HepG2 (cell line): ENCODE results near the gene TMOD3. TPM values are rescaled to one million over a fixed set of nuclear protein-coding genes. Genes with fewer than 3 reads are reported as not detected.

Experiments
- ATAC-seq: fragments of 200-7000 bp; cut with Tn5 transposase; 3 replicates; pipeline ENCODE4 v1.9.1; 2020; ENCODE audit warnings: mild to moderate bottlenecking, moderate library complexity
- BruUV-seq: library from RNA; stranded (reverse); fragments of 400-500 nt; replicated peaks from 2 replicates; lab custom pipeline; 2021; lab: Mats Ljungman, UMichigan
- CTCF ChIA-PET: fragments of 300-600 bp; formaldehyde crosslinking; extraction: SDS; loops from one replicate; lab custom pipeline; 2021; ENCODE audit warnings: low total read pairs, inconsistent platforms, low intra/inter-chr PET ratio; lab: Yijun Ruan, JAX
- POLR2A ChIA-PET: fragments of 350-600 bp; sonication (Branson Sonifier 250); formaldehyde crosslinking; loops from one replicate; lab custom pipeline; 2020; ENCODE audit warnings: antibody characterized with exemption, inconsistent platforms; lab: Yijun Ruan, JAX
- DNase-seq: peaks from one replicate; pipeline ENCODE4 v3.0.0-alpha.2; 2015; ENCODE audit warnings: low spot score
- FAIRE-seq: peaks from 3 replicates; lab custom pipeline; 2011; peaks lifted over from hg19 to GRCh38; lab: Jason Lieb, UNC
- H2AFZ ChIP-seq: one replicate; pipeline ENCODE4 v1.6.1; 2011; ENCODE audit warnings: low read length, inconsistent platforms
- H3K27ac ChIP-seq: fragments of 300-600 bp; 3 replicates; pipeline ENCODE4 v1.8.0; 2011; ENCODE audit warnings: mixed run types, mild to moderate bottlenecking, mixed read lengths, low read length, inconsistent platforms; ENCODE audit not compliant: insufficient read depth; ENCODE audit errors: extremely low read length
- H3K27me3 ChIP-seq, 2 experiments: fragments of 200-600 bp in 1 of 2; 2 replicates in 1 of 2; 3 replicates in 1 of 2; pipeline versions ENCODE4 v1.6.0 to v1.8.0; 2011; ENCODE audit warnings: low read length in 2 of 2, mild to moderate bottlenecking in 2 of 2, moderate library complexity in 2 of 2, inconsistent platforms in 1 of 2; ENCODE audit not compliant: insufficient read depth in 2 of 2, control insufficient read depth in 1 of 2
- H3K36me3 ChIP-seq, 2 experiments: fragments of 200-600 bp in 1 of 2; replicated peaks in 1 of 2; 2 replicates in 1 of 2; 3 replicates in 1 of 2; pipeline versions ENCODE4 v1.5.1 to v1.8.0; 2011; ENCODE audit warnings: low read length in 2 of 2, inconsistent platforms in 1 of 2; ENCODE audit not compliant: insufficient read depth in 2 of 2, control insufficient read depth in 1 of 2
- H3K4me1 ChIP-seq: 2 replicates; pipeline ENCODE4 v1.5.1; 2012; ENCODE audit warnings: low read length, inconsistent platforms; ENCODE audit not compliant: insufficient read depth
- H3K4me2 ChIP-seq: 2 replicates; pipeline ENCODE4 v1.6.0; 2011; ENCODE audit warnings: low read depth, low read length, inconsistent platforms
- H3K4me3 ChIP-seq, 3 experiments: fragments of 200-600 bp in 1 of 3; sonication (generic), shearing (Covaris generic) in 1 of 3; replicated peaks in 1 of 3; 2 replicates each; pipeline ENCODE4 v1.5.1; 2011 to 2016; ENCODE audit warnings: low read length in 3 of 3, inconsistent platforms in 2 of 3, low read depth in 2 of 3, mild to moderate bottlenecking in 2 of 3, control low read depth in 1 of 3, mixed read lengths in 1 of 3; ENCODE audit not compliant: insufficient read depth in 1 of 3
- H3K79me2 ChIP-seq: one replicate; pipeline ENCODE4 v1.6.1; 2011; ENCODE audit warnings: low read length, inconsistent platforms; ENCODE audit not compliant: insufficient read depth
- H3K9ac ChIP-seq: 2 replicates; pipeline ENCODE4 v1.6.0; 2011; ENCODE audit warnings: mild to moderate bottlenecking, low read depth, low read length, inconsistent platforms; ENCODE audit not compliant: insufficient read depth
- H3K9me3 ChIP-seq: 2 replicates; pipeline ENCODE4 v1.5.1; 2012; ENCODE audit warnings: mild to moderate bottlenecking, low read length
- H4K20me1 ChIP-seq: 2 replicates; pipeline ENCODE4 v1.6.0; 2011; ENCODE audit warnings: inconsistent platforms, mild to moderate bottlenecking, low read length, moderate library complexity; ENCODE audit not compliant: insufficient read depth
- GTF3A ChIP-seq: sonication (generic); formaldehyde crosslinking; conservative IDR thresholded peaks from 2 replicates; pipeline ENCODE4 v1.4.0; 2020; ENCODE audit warnings: mild to moderate bottlenecking, missing genetic modification reagents
- HNRNPH1 ChIP-seq: fragments of 200-400 bp; formaldehyde crosslinking; optimal IDR thresholded peaks from 2 replicates; pipeline ENCODE3; 2017; ENCODE audit warnings: mild to moderate bottlenecking, low read depth, low read length
- KMT2A ChIP-seq: sonication (generic); formaldehyde crosslinking; IDR thresholded peaks from 2 replicates; pipeline ENCODE4 v1.4.0; 2020; ENCODE audit warnings: missing genetic modification reagents
- LCORL ChIP-seq, 2 experiments: fragments of 450-650 bp in 1 of 2; sonication (generic) in 1 of 2; formaldehyde crosslinking in 1 of 2; IDR thresholded peaks; 2 replicates each; pipeline versions ENCODE4 v1.5.0 to v1.6.1; 2017 to 2020; ENCODE audit warnings: antibody characterized with exemption in 1 of 2, missing genetic modification reagents in 1 of 2
- MIXL1 ChIP-seq: IDR thresholded peaks from 2 replicates; pipeline ENCODE4 v1.6.1; 2016
- RAD51 ChIP-seq: fragments of 450-650 bp; IDR thresholded peaks from 2 replicates; pipeline ENCODE4 v1.6.1; 2016; ENCODE audit warnings: borderline replicate concordance
- ZNF124 ChIP-seq: sonication (generic); formaldehyde crosslinking; IDR thresholded peaks from 2 replicates; pipeline ENCODE4 v1.4.0; 2020; ENCODE audit warnings: missing genetic modification reagents
- WGBS: methylation state at CpG from one replicate; pipeline ENCODE4 v1.1.6; 2017; ENCODE audit warnings: low lambda C conversion rate; 5-methylcytosine and 5-hydroxymethylcytosine counted together
- in situ Hi-C: cut with HindIII; loops from 2 replicates; pipeline ENCODE4 v1.10.0; 2017; ENCODE audit warnings: low pct_unique_long_range_greater_than_20kb; ENCODE audit not compliant: extremely low pct_ligation_motif_present
- intact Hi-C: fragments of 100-400 bp; cut with micrococcal nuclease; formaldehyde crosslinking; loops from one replicate; pipeline ENCODE4 v1.10.0; 2022; ENCODE audit not compliant: unreplicated experiment
- polyA plus RNA-seq, 8 experiments: library from polyadenylated mRNA; depleted of rRNA in 3 of 8; stranded (reverse) in 7 of 8; unstranded in 1 of 8; fragments of >200 nt; fragmentation: Illumina TruSeq in 4 of 8; extraction: Trizol in 4 of 8; gene quantifications; 2 replicates each; pipeline versions ENCODE4 v1.2.1 to v1.2.3, GENCODE V29; 2011 to 2016; ENCODE audit warnings: low read depth in 4 of 8, missing spikeins in 1 of 8, mixed read lengths in 1 of 8; ENCODE audit not compliant: insufficient read depth in 1 of 8
- total RNA-seq, 5 experiments: library from RNA; depleted of rRNA; stranded (reverse); fragments of >200 nt; fragmentation: Illumina TruSeq; extraction: Trizol; gene quantifications; 2 replicates each; pipeline ENCODE4 v1.2.3, GENCODE V29; 2016; ENCODE audit warnings: low read depth in 1 of 5
- TF ChIP-seq, protein P1 (sequence below): sonication (generic); formaldehyde crosslinking; IDR thresholded peaks from 2 replicates; pipeline ENCODE4 v1.4.0; 2020; ENCODE audit warnings: missing genetic modification reagents
- TF ChIP-seq, protein P2 (sequence below): IDR thresholded peaks from 2 replicates; pipeline ENCODE4 v1.6.1; 2016
- TF ChIP-seq, protein P3 (sequence below): IDR thresholded peaks from 2 replicates; pipeline ENCODE4 v1.6.1; 2016; ENCODE audit warnings: low read depth, control low read depth
- TF ChIP-seq, protein P4 (sequence below): sonication (generic); formaldehyde crosslinking; IDR thresholded peaks from 2 replicates; pipeline ENCODE4 v1.4.0; 2020; ENCODE audit warnings: mild to moderate bottlenecking, missing genetic modification reagents, borderline replicate concordance
- TF ChIP-seq, protein P5 (sequence below): sonication (generic); formaldehyde crosslinking; IDR thresholded peaks from 2 replicates; pipeline ENCODE4 v1.4.0; 2020; ENCODE audit warnings: mild to moderate bottlenecking, missing genetic modification reagents

The TMOD3 gene
- total and polyA plus RNA-seq, 2 of the 13 experiments (the other 11 are each of a cell fraction or from before 2014, with no cell fraction given), result 5.1 to 23.2 TPM

DNA sequence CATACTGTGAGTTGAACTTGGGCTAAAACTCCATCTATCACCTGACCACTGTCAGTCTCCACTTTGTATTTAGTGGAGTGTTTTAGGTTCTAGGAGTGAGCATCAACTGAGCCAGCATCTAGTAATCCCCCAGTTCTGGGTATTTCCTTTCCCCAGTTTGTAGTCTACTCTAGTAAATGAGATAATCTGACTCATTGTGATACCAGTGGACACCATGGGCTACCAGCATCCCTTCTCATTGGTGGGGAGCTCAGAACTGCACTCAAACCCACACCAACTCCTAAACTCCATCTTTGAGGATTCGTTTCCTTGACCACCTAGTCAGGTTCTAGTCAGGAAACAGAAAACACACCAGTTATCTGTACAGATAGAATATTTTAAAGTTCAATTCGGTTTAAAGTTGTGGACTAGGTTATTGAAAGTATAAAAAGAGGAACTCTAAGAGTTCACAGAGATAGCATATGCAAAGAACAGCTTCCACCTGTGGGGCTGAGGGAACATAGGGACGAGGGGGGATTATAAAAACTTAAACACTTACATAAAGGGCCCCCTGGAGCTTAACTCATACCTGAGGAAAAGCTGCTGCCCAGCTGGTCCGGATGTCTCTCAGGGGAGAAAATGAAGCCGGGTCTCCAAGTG is 106.1 kb downstream of the TMOD3 start:
- POLR2A ChIA-PET, result interaction anchor here (1.1 kb wide), 1 partner anchor 36 kb away, joined by 3 read pairs; the partner anchor contains the start of gene LEO1
- intact Hi-C loops, result no loop called here
- TF ChIP-seq, protein P1, sequence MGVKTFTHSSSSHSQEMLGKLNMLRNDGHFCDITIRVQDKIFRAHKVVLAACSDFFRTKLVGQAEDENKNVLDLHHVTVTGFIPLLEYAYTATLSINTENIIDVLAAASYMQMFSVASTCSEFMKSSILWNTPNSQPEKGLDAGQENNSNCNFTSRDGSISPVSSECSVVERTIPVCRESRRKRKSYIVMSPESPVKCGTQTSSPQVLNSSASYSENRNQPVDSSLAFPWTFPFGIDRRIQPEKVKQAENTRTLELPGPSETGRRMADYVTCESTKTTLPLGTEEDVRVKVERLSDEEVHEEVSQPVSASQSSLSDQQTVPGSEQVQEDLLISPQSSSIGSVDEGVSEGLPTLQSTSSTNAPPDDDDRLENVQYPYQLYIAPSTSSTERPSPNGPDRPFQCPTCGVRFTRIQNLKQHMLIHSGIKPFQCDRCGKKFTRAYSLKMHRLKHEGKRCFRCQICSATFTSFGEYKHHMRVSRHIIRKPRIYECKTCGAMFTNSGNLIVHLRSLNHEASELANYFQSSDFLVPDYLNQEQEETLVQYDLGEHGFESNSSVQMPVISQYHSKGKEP, result no peak
- TF ChIP-seq RAD51, result no peak
- TF ChIP-seq, protein P2, sequence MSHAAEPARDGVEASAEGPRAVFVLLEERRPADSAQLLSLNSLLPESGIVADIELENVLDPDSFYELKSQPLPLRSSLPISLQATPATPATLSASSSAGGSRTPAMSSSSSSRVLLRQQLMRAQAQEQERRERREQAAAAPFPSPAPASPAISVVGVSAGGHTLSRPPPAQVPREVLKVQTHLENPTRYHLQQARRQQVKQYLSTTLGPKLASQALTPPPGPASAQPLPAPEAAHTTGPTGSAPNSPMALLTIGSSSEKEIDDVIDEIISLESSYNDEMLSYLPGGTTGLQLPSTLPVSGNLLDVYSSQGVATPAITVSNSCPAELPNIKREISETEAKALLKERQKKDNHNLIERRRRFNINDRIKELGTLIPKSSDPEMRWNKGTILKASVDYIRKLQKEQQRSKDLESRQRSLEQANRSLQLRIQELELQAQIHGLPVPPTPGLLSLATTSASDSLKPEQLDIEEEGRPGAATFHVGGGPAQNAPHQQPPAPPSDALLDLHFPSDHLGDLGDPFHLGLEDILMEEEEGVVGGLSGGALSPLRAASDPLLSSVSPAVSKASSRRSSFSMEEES, result no peak
- no peak for TF ChIP-seq ZNF124
- TF ChIP-seq, protein P3, sequence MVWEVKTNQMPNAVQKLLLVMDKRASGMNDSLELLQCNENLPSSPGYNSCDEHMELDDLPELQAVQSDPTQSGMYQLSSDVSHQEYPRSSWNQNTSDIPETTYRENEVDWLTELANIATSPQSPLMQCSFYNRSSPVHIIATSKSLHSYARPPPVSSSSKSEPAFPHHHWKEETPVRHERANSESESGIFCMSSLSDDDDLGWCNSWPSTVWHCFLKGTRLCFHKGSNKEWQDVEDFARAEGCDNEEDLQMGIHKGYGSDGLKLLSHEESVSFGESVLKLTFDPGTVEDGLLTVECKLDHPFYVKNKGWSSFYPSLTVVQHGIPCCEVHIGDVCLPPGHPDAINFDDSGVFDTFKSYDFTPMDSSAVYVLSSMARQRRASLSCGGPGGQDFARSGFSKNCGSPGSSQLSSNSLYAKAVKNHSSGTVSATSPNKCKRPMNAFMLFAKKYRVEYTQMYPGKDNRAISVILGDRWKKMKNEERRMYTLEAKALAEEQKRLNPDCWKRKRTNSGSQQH, result no peak
- TF ChIP-seq, protein P4, sequence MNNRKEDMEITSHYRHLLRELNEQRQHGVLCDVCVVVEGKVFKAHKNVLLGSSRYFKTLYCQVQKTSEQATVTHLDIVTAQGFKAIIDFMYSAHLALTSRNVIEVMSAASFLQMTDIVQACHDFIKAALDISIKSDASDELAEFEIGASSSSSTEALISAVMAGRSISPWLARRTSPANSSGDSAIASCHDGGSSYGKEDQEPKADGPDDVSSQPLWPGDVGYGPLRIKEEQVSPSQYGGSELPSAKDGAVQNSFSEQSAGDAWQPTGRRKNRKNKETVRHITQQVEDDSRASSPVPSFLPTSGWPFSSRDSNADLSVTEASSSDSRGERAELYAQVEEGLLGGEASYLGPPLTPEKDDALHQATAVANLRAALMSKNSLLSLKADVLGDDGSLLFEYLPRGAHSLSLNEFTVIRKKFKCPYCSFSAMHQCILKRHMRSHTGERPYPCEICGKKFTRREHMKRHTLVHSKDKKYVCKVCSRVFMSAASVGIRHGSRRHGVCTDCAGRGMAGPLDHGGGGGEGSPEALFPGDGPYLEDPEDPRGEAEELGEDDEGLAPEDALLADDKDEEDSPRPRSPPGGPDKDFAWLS (CRISPR knock-in tag), result no peak
- TF ChIP-seq, protein P5, sequence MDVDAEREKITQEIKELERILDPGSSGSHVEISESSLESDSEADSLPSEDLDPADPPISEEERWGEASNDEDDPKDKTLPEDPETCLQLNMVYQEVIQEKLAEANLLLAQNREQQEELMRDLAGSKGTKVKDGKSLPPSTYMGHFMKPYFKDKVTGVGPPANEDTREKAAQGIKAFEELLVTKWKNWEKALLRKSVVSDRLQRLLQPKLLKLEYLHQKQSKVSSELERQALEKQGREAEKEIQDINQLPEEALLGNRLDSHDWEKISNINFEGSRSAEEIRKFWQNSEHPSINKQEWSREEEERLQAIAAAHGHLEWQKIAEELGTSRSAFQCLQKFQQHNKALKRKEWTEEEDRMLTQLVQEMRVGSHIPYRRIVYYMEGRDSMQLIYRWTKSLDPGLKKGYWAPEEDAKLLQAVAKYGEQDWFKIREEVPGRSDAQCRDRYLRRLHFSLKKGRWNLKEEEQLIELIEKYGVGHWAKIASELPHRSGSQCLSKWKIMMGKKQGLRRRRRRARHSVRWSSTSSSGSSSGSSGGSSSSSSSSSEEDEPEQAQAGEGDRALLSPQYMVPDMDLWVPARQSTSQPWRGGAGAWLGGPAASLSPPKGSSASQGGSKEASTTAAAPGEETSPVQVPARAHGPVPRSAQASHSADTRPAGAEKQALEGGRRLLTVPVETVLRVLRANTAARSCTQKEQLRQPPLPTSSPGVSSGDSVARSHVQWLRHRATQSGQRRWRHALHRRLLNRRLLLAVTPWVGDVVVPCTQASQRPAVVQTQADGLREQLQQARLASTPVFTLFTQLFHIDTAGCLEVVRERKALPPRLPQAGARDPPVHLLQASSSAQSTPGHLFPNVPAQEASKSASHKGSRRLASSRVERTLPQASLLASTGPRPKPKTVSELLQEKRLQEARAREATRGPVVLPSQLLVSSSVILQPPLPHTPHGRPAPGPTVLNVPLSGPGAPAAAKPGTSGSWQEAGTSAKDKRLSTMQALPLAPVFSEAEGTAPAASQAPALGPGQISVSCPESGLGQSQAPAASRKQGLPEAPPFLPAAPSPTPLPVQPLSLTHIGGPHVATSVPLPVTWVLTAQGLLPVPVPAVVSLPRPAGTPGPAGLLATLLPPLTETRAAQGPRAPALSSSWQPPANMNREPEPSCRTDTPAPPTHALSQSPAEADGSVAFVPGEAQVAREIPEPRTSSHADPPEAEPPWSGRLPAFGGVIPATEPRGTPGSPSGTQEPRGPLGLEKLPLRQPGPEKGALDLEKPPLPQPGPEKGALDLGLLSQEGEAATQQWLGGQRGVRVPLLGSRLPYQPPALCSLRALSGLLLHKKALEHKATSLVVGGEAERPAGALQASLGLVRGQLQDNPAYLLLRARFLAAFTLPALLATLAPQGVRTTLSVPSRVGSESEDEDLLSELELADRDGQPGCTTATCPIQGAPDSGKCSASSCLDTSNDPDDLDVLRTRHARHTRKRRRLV (CRISPR knock-in tag), result no peak
- no peak for TF ChIP-seq KMT2A (CRISPR knock-in tag)
- TF ChIP-seq MIXL1, result no peak
- TF ChIP-seq GTF3A, result no peak
- TF ChIP-seq HNRNPH1, result no peak
- no peak for TF ChIP-seq LCORL (IDR thresholded peaks at IDR 0.05)
- TF ChIP-seq LCORL (CRISPR knock-in tag; IDR thresholded peaks at IDR 0.05), result no peak

More for the DNA sequence above, 106.1 kb downstream of the TMOD3 start:
- DNase-seq (no peak), ATAC-seq (no peak; the same call in 2 of the 3 replicates), FAIRE-seq (no peak)
- Histone ChIP-seq H3K4me3 (no peak overlapping the region), H3K9ac (no peak overlapping the region), H3K79me2 (no peaks in the 10 kb centered on the region), H3K9me3 (no peaks in the 10 kb centered on the region), H3K27ac (no peak overlapping the region), H3K4me2 (no peak overlapping the region), H3K4me1 (0 out of 2 replicates have a peak, but pooled peaks cover 8% of the 10 kb centered on the region), H3K36me3 (peaks cover 9 to 34% of the 10 kb centered on the region in 2 experiments; a peak in 4 of 5 replicates), H4K20me1 (peaks cover 9% of the 10 kb centered on the region; the same call in 1 of the 2 replicates), H2AFZ (no peak overlapping the region), H3K27me3 (no peaks in the 10 kb centered on the region)
- BruUV-seq, result no TSS peak
- in situ Hi-C loops, result no loop called here
- CTCF ChIA-PET, result no interaction called here
- 93% methylated on average over 5 of the region's 5 CpGs for WGBS
